Lung (tissue), 12 donors: Measurements from ENCODE around the gene AQP1. TPM values are rescaled to one million over a fixed set of nuclear protein-coding genes. Genes with fewer than 3 reads are reported as not detected.
A peak's percentile ranks its signal among the peaks of the same experiment; 100 is the strongest.

Experiments
- ATAC-seq: fragments of 200-7000 bp; cut with Tn5 transposase; one replicate; pipeline ENCODE4 v1.9.1; 2020; ENCODE audit warnings: moderate number of reproducible peaks; ENCODE audit not compliant: insufficient read depth, low FRiP score
- DNase-seq, 3 donors: peaks; one replicate each; pipeline ENCODE4 v3.0.0-alpha.2; 2013 to 2017
- H3K27ac ChIP-seq, 2 donors: one replicate each; pipeline ENCODE4 v1.5.1; 2013; ENCODE audit warnings: mild to moderate bottlenecking in 2 of 2, moderate library complexity in 2 of 2, control low read depth in 1 of 2, inconsistent platforms in 1 of 2, low read depth in 1 of 2, low read length in 1 of 2
- H3K27me3 ChIP-seq, 3 donors: one replicate each; pipeline ENCODE4 v1.5.1; 2013; ENCODE audit warnings: low read length in 2 of 3; ENCODE audit not compliant: control insufficient read depth in 3 of 3, insufficient read depth in 3 of 3
- H3K36me3 ChIP-seq, 4 donors: one replicate each; pipeline ENCODE4 v1.5.1; 2013; ENCODE audit warnings: low read length in 4 of 4, mild to moderate bottlenecking in 1 of 4, moderate library complexity in 1 of 4; ENCODE audit not compliant: control insufficient read depth in 4 of 4, insufficient read depth in 4 of 4
- H3K4me1 ChIP-seq, 5 donors: one replicate each; pipeline ENCODE4 v1.5.1; 2013; ENCODE audit warnings: low read length in 5 of 5, mild to moderate bottlenecking in 2 of 5, moderate library complexity in 1 of 5; ENCODE audit not compliant: control insufficient read depth in 5 of 5, insufficient read depth in 5 of 5
- H3K4me3 ChIP-seq: one replicate; pipeline ENCODE4 v1.5.1; 2013; ENCODE audit warnings: mild to moderate bottlenecking, control low read depth, moderate library complexity
- H3K9ac ChIP-seq, 2 donors: one replicate each; pipeline ENCODE4 v1.5.1; 2013; ENCODE audit warnings: low read length in 2 of 2, control low read depth in 1 of 2; ENCODE audit not compliant: insufficient read depth in 1 of 2
- H3K9me3 ChIP-seq, 4 donors: one replicate each; pipeline ENCODE4 v1.5.1; 2013; ENCODE audit warnings: low read length in 3 of 4, mild to moderate bottlenecking in 1 of 4, moderate library complexity in 1 of 4; ENCODE audit not compliant: control insufficient read depth in 4 of 4, insufficient read depth in 3 of 4
- WGBS, 2 donors: extraction: QIAGEN DNeasy Blood & Tissue Kit; methylation state at CpG; one replicate each; pipeline ENCODE4 v1.1.7; 2013; 5-methylcytosine and 5-hydroxymethylcytosine counted together
- polyA plus RNA-seq, 2 donors: library from polyadenylated mRNA; stranded (reverse); fragments of 200-250 nt; gene quantifications; one replicate each; pipeline ENCODE4 v1.2.1, GENCODE V29; 2013
- total RNA-seq, 2 donors: library from RNA; depleted of rRNA in 1 of 2; stranded (reverse); fragments of >200 nt in 1 of 2; gene quantifications; one replicate each; pipeline ENCODE4 v1.2.1, GENCODE V29; 2014 to 2021
- TF ChIP-seq, protein P1 (sequence below): IDR thresholded peaks from 2 replicates; pipeline ENCODE4 v1.5.1; 2012; ENCODE audit warnings: mild to moderate bottlenecking; ENCODE audit errors: control extremely low read depth, extremely low read depth
- donor health status: control.
- donor health status: control.
- donor health status: Bipolar disorder and iron deficiency.
- donor health status: healthy.
- donor health status: DM: yes; HTN: yes; CAD: no.

The AQP1 gene
- total and polyA plus RNA-seq, 4 donors = 267 to 655 (median 428) TPM

DNA sequence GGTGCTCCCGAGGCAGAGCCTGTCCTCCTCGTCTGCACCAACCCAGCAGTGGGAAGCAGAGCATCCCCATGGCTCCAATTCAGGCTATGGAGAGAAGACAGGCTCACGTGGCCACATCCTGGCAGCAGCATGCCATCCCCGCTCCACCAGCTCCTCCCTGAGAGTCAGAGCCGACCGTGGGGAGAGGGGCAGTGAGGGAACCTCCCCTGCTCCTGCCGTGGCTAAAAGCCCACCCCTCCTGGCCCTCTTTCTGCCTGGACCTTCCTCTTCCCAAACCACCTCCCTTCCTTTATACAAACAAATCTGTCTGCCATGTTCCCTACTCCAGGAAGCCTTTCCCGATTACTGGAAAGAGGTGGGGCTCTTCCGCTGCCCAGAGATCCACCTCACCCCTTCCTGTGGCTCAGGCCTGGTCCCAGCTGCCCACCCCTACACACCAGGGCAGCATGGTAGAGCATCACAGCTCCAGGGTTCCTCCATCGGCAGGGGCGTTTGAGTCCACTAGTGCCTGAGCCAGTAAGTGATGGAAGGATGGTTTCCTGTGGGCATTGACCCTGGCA, 10.8 kb upstream of the AQP1 start:
- TF ChIP-seq, protein P1, sequence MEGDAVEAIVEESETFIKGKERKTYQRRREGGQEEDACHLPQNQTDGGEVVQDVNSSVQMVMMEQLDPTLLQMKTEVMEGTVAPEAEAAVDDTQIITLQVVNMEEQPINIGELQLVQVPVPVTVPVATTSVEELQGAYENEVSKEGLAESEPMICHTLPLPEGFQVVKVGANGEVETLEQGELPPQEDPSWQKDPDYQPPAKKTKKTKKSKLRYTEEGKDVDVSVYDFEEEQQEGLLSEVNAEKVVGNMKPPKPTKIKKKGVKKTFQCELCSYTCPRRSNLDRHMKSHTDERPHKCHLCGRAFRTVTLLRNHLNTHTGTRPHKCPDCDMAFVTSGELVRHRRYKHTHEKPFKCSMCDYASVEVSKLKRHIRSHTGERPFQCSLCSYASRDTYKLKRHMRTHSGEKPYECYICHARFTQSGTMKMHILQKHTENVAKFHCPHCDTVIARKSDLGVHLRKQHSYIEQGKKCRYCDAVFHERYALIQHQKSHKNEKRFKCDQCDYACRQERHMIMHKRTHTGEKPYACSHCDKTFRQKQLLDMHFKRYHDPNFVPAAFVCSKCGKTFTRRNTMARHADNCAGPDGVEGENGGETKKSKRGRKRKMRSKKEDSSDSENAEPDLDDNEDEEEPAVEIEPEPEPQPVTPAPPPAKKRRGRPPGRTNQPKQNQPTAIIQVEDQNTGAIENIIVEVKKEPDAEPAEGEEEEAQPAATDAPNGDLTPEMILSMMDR = no peak
- ATAC-seq = no peak

DNA sequence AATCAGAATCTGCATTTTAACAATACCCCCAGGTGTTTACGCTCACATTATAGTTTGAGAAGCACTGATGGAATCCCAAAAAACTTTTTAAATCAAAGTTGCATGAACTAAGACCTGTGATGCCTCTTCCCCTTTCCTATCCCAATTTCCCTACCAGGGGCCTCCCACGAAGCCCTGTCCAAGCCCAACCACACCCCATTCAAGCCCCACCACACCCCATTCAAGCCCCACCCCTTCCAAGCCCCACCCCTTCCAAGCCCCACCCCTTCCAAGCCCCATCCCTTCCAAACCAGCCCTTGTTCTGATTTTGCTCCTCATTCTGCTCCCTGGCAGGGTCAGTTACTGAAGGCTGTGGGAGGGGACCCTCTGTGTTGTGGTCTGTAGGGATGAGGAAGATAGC, 9.8 kb upstream of the AQP1 start:
- ATAC-seq = no peak
- peak overlapping the region in 1 of 2 donors; percentile 40 for H3K27ac ChIP-seq
- H3K36me3 ChIP-seq = no peaks in the 10 kb centered on the region
- peaks cover 3 to 53% (median 20%) of the 10 kb centered on the region in 5 donors for H3K4me1 ChIP-seq
- TF ChIP-seq, protein P1 = no peak
- H3K27me3 ChIP-seq = no peaks in the 10 kb centered on the region
- 65 to 72% methylated on average over 2 of the region's 2 CpGs for WGBS, 2 donors
- no peak overlapping the region for H3K9ac ChIP-seq
- H3K4me3 ChIP-seq = no peak overlapping the region
- no peaks in the 10 kb centered on the region for H3K9me3 ChIP-seq
- no peak for DNase-seq

More for the DNA sequence above, 10.8 kb upstream of the AQP1 start:
- Histone ChIP-seq H3K4me1 (peaks cover 3 to 53% (median 20%) of the 10 kb centered on the region in 5 donors), H3K27ac (peak overlapping the region in 1 of 2 donors; percentile 43), H3K36me3 (no peaks in the 10 kb centered on the region), H3K27me3 (no peaks in the 10 kb centered on the region), H3K4me3 (no peak overlapping the region), H3K9ac (no peak overlapping the region), H3K9me3 (no peaks in the 10 kb centered on the region)
- DNase-seq = no peak
- WGBS, 2 donors = 72 to 79% methylated on average over 11 of the region's 11 CpGs

DNA sequence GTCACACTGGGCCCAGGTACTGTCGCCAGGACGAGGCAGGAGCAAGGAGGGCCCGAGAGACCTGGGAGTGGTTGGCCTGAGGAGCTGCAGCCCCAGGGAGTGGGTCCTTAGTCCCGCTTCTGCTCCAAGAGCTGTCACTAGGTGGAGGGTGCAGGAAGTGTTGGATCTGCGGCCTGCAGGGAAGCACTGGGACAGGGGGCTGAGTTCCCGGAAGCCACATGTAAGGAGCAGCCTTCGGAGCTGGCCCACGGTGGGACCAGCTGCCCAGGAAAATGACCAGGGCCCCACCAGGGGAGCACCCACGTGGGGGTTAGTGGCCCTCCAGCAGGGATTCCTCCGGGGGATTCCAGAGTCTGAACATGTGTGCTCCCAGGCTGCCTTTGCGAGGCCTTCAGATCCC, 9.2 kb upstream of the AQP1 start:
- TF ChIP-seq, protein P1 = no peak
- H3K36me3 ChIP-seq = no peaks in the 10 kb centered on the region
- WGBS, 2 donors = 86 to 93% methylated on average over 11 of the region's 11 CpGs
- H3K4me3 ChIP-seq = no peak overlapping the region
- no peak for ATAC-seq
- H3K9ac ChIP-seq = no peak overlapping the region
- H3K4me1 ChIP-seq = peaks cover 2 to 49% (median 15%) of the 10 kb centered on the region in 5 donors
- DNase-seq = no peak
- H3K27ac ChIP-seq = peak overlapping the region in 1 of 2 donors; percentile 40
- H3K27me3 ChIP-seq = no peaks in the 10 kb centered on the region
- H3K9me3 ChIP-seq = no peaks in the 10 kb centered on the region

DNA sequence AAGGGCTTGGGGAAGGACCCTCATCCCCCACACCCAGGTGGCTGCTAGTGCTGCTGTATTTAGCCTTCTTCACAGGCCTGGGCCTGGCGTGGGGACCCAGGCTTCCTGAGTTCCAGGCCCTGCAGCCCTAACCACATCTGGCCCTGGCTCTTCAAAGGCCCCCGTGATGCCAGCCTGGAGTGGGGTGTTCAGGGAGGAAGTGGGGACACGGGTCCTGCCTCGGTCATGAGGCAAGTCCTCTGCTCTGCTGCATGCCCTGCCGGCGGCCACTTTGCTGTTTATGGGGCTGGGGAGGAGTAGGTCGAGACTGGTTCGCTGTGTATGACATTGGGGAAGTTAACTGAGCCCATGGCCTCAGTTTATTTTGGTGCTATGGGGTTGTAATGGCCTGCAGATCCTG, 8.5 kb upstream of the AQP1 start:
- TF ChIP-seq, protein P1 = no peak

More for the DNA sequence above, 8.5 kb upstream of the AQP1 start:
- peaks cover 0 to 51% (median 14%) of the 10 kb centered on the region in 5 donors for H3K4me1 ChIP-seq
- H3K9ac ChIP-seq = no peak overlapping the region
- WGBS, 2 donors = 85 to 91% methylated on average over 8 of the region's 8 CpGs
- no peaks in the 10 kb centered on the region for H3K9me3 ChIP-seq
- H3K4me3 ChIP-seq = no peak overlapping the region
- ATAC-seq = no peak
- H3K27me3 ChIP-seq = no peaks in the 10 kb centered on the region
- no peak for DNase-seq
- no peaks in the 10 kb centered on the region for H3K36me3 ChIP-seq
- peak overlapping the region in 1 of 2 donors; percentile 33 for H3K27ac ChIP-seq
